H9 (cell line): Measurements from ENCODE around the gene PID1. TPM values are rescaled to one million over a fixed set of nuclear protein-coding genes. Genes with fewer than 3 reads are reported as not detected.

Experiments used
- DNase-seq: peaks from one replicate; pipeline ENCODE4 v3.0.0-alpha.2; 2017
- H2AFZ ChIP-seq: one replicate; pipeline ENCODE4 v1.6.1; 2013; ENCODE audit warnings: mild to moderate bottlenecking, low read length, control low read depth, moderate library complexity
- H2AK5ac ChIP-seq: 2 replicates; pipeline ENCODE4 v1.6.1; 2013; ENCODE audit warnings: low read length, control low read depth, mixed read lengths; ENCODE audit not compliant: insufficient read length
- H2BK120ac ChIP-seq: one replicate; pipeline ENCODE4 v1.6.1; 2013; ENCODE audit warnings: low read depth, mild to moderate bottlenecking, low read length, control low read depth, inconsistent platforms; ENCODE audit not compliant: poor library complexity, severe bottlenecking
- H2BK12ac ChIP-seq: 2 replicates; pipeline ENCODE4 v1.6.1; 2013; ENCODE audit warnings: low read length, control low read depth, mixed read lengths, low read depth; ENCODE audit not compliant: insufficient read length
- H2BK15ac ChIP-seq: 2 replicates; pipeline ENCODE4 v1.6.1; 2013; ENCODE audit warnings: low read depth, low read length, control low read depth
- H2BK20ac ChIP-seq: one replicate; pipeline ENCODE4 v1.6.1; 2013; ENCODE audit warnings: low read depth, mild to moderate bottlenecking, low read length, control low read depth, inconsistent platforms; ENCODE audit not compliant: poor library complexity, severe bottlenecking
- H2BK5ac ChIP-seq: 2 replicates; pipeline ENCODE4 v1.6.1; 2013; ENCODE audit warnings: low read length, control low read depth, mixed read lengths; ENCODE audit not compliant: insufficient read length
- H3K14ac ChIP-seq: 2 replicates; pipeline ENCODE4 v1.6.1; 2013; ENCODE audit warnings: low read length, control low read depth; ENCODE audit not compliant: insufficient read depth
- H3K18ac ChIP-seq: 2 replicates; pipeline ENCODE4 v1.6.1; 2013; ENCODE audit warnings: low read depth, mild to moderate bottlenecking, mixed read lengths, low read length, control low read depth; ENCODE audit not compliant: insufficient read length
- H3K23ac ChIP-seq: 2 replicates; pipeline ENCODE4 v1.6.1; 2013; ENCODE audit warnings: low read length, control low read depth, mixed read lengths, low read depth; ENCODE audit not compliant: insufficient read length
- H3K23me2 ChIP-seq: 2 replicates; pipeline ENCODE4 v1.6.1; 2013; ENCODE audit warnings: low read depth, mild to moderate bottlenecking, mixed read lengths, low read length, control low read depth; ENCODE audit not compliant: insufficient read length, poor library complexity, severe bottlenecking
- H3K27ac ChIP-seq: 2 replicates; pipeline ENCODE4 v1.5.1; 2013; ENCODE audit warnings: low read length, control low read depth, mixed read lengths, low read depth; ENCODE audit not compliant: insufficient read length
- H3K27me3 ChIP-seq: 2 replicates; pipeline ENCODE4 v1.6.1; 2013; ENCODE audit warnings: low read length, control low read depth, inconsistent platforms; ENCODE audit not compliant: insufficient read depth
- H3K4ac ChIP-seq: 2 replicates; pipeline ENCODE4 v1.6.1; 2013; ENCODE audit warnings: low read depth, mild to moderate bottlenecking, control low read depth, inconsistent platforms, low read length, moderate library complexity
- H3K4me1 ChIP-seq: 2 replicates; pipeline ENCODE4 v1.6.1; 2013; ENCODE audit warnings: low read length, control low read depth, inconsistent platforms; ENCODE audit not compliant: insufficient read depth
- H3K4me2 ChIP-seq: 2 replicates; pipeline ENCODE4 v1.6.1; 2013; ENCODE audit warnings: low read length, control low read depth, mixed read lengths; ENCODE audit not compliant: insufficient read length, insufficient read depth
- H3K56ac ChIP-seq: 2 replicates; pipeline ENCODE4 v1.6.1; 2013; ENCODE audit warnings: low read depth, mild to moderate bottlenecking, mixed read lengths, low read length, control low read depth; ENCODE audit not compliant: insufficient read length
- H3K79me1 ChIP-seq: 2 replicates; pipeline ENCODE4 v1.6.1; 2013; ENCODE audit warnings: low read depth, mild to moderate bottlenecking, moderate library complexity, low read length, control low read depth, inconsistent platforms; ENCODE audit not compliant: insufficient read depth, poor library complexity, severe bottlenecking
- H3K79me2 ChIP-seq: 2 replicates; pipeline ENCODE4 v1.6.1; 2013; ENCODE audit warnings: low read length, control low read depth, inconsistent platforms; ENCODE audit not compliant: insufficient read depth
- H3K9ac ChIP-seq: 2 replicates; pipeline ENCODE4 v1.6.1; 2013; ENCODE audit warnings: low read length, control low read depth, mixed read lengths; ENCODE audit not compliant: insufficient read length; ENCODE audit errors: extremely low read depth
- H3K9me3 ChIP-seq: one replicate; pipeline ENCODE4 v1.6.1; 2013; ENCODE audit warnings: low read depth, low read length, inconsistent platforms; ENCODE audit not compliant: control insufficient read depth
- H3T11ph ChIP-seq: one replicate; pipeline ENCODE4 v1.6.1; 2013; ENCODE audit warnings: mild to moderate bottlenecking, low read length, control low read depth, inconsistent platforms
- H4K20me1 ChIP-seq: one replicate; pipeline ENCODE4 v1.6.1; 2013; ENCODE audit not compliant: control insufficient read depth, insufficient read length, insufficient read depth
- H4K5ac ChIP-seq: 2 replicates; pipeline ENCODE4 v1.6.1; 2013; ENCODE audit warnings: low read depth, mild to moderate bottlenecking, mixed read lengths, low read length, control low read depth; ENCODE audit not compliant: insufficient read length
- H4K8ac ChIP-seq: replicated peaks from 2 replicates; pipeline ENCODE4 v1.6.1; 2013; ENCODE audit warnings: low read length, control low read depth, mixed read lengths, low read depth; ENCODE audit not compliant: insufficient read length
- H4K91ac ChIP-seq: 2 replicates; pipeline ENCODE4 v1.6.1; 2013; ENCODE audit warnings: low read depth, mild to moderate bottlenecking, moderate library complexity, mixed read lengths, low read length, control low read depth; ENCODE audit not compliant: insufficient read length
- H3K27ac Mint-ChIP-seq, 3 experiments: 2 replicates in 2 of 3; 3 replicates in 1 of 3; pipeline ENCODE4 v1.8.0; 2020 to 2021; ENCODE audit warnings: mixed read lengths in 3 of 3, mild to moderate bottlenecking in 1 of 3, moderate library complexity in 1 of 3
- H3K27me3 Mint-ChIP-seq: 2 replicates; pipeline ENCODE4 v1.8.0; 2021; ENCODE audit warnings: low read depth, mild to moderate bottlenecking, moderate library complexity, mixed read lengths
- H3K36me3 Mint-ChIP-seq, 3 experiments: 2 replicates in 2 of 3; 3 replicates in 1 of 3; pipeline ENCODE4 v1.8.0; 2020 to 2021; ENCODE audit warnings: low read depth in 3 of 3, mixed read lengths in 3 of 3; ENCODE audit not compliant: insufficient read depth in 1 of 3
- H3K4me1 Mint-ChIP-seq, 2 experiments: 2 replicates each; pipeline ENCODE4 v1.8.0; 2020; ENCODE audit warnings: mixed read lengths in 2 of 2
- H3K4me3 Mint-ChIP-seq, 2 experiments: 2 replicates in 1 of 2; 3 replicates in 1 of 2; pipeline ENCODE4 v1.8.0; 2020 to 2021; ENCODE audit warnings: mild to moderate bottlenecking in 2 of 2, mixed read lengths in 2 of 2, moderate library complexity in 1 of 2
- H3K9me3 Mint-ChIP-seq, 2 experiments: 2 replicates in 1 of 2; 3 replicates in 1 of 2; pipeline ENCODE4 v1.8.0; 2020; ENCODE audit warnings: mild to moderate bottlenecking in 2 of 2, mixed read lengths in 2 of 2, moderate library complexity in 1 of 2
- WGBS: extraction: QIAGEN DNeasy Blood & Tissue Kit; methylation state at CpG from one replicate; pipeline ENCODE4 v1.1.7; 2013; ENCODE audit warnings: missing lambda C conversion rate, low lambda C conversion rate, mixed read lengths; ENCODE audit not compliant: insufficient read length; ENCODE audit errors: extremely low coverage; 5-methylcytosine and 5-hydroxymethylcytosine counted together
- total RNA-seq: library from RNA; stranded (reverse); gene quantifications from 2 replicates; pipeline ENCODE4 v1.2.1, GENCODE V29; 2021
- TF ChIP-seq, protein P1 (sequence below): fragments of 200-600 bp; sonication (generic); conservative IDR thresholded peaks from 3 replicates; pipeline ENCODE4 v1.8.0; 2021; ENCODE audit warnings: antibody characterized with exemption, mild to moderate bottlenecking

The PID1 gene
- total RNA-seq, 1 experiment from 2014 or later: 1.4 TPM

DNA sequence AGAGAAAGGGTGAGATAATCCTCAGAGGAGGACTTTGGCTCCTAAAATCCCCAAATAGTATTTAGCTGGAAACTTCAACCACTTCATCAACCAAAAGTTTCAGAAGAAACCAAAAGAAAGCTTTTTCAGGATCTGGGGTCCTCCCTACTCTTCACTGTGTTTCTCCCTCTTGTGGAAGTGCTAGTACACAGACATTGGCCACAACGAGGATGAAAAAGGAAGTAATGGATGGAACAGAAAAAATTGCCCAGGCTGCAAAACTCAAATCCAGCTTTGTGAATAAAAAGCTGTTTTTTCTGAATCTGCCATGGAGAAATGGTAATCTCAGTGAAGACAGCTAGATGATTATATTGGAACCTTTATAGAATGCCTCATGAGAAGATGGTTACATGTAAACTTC lies 4.0 kb downstream of the PID1 start:
- H3K4ac ChIP-seq: no peak overlapping the region
- H4K8ac ChIP-seq: no peak overlapping the region
- no peak overlapping the region for H3T11ph ChIP-seq
- H3K9me3 Mint-ChIP-seq: no peaks in the 10 kb centered on the region
- H3K79me1 ChIP-seq: no peaks in the 10 kb centered on the region
- peaks cover 26% of the 10 kb centered on the region for H3K27me3 Mint-ChIP-seq
- H2AK5ac ChIP-seq: no peak overlapping the region
- no peak overlapping the region for H2BK20ac ChIP-seq
- no peaks in the 10 kb centered on the region; the same call in 1 of the 2 replicates for H3K4me1 ChIP-seq
- H3K36me3 Mint-ChIP-seq: no peaks in the 10 kb centered on the region
- H2BK12ac ChIP-seq: no peak overlapping the region
- H3K56ac ChIP-seq: no peak overlapping the region
- H3K9ac ChIP-seq: no peak overlapping the region
- no peaks in the 10 kb centered on the region for H3K9me3 ChIP-seq
- H4K20me1 ChIP-seq: no peaks in the 10 kb centered on the region
- H3K23me2 ChIP-seq: peaks cover 5% of the 10 kb centered on the region
- TF ChIP-seq, protein P1, sequence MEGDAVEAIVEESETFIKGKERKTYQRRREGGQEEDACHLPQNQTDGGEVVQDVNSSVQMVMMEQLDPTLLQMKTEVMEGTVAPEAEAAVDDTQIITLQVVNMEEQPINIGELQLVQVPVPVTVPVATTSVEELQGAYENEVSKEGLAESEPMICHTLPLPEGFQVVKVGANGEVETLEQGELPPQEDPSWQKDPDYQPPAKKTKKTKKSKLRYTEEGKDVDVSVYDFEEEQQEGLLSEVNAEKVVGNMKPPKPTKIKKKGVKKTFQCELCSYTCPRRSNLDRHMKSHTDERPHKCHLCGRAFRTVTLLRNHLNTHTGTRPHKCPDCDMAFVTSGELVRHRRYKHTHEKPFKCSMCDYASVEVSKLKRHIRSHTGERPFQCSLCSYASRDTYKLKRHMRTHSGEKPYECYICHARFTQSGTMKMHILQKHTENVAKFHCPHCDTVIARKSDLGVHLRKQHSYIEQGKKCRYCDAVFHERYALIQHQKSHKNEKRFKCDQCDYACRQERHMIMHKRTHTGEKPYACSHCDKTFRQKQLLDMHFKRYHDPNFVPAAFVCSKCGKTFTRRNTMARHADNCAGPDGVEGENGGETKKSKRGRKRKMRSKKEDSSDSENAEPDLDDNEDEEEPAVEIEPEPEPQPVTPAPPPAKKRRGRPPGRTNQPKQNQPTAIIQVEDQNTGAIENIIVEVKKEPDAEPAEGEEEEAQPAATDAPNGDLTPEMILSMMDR: no peak
- H2BK5ac ChIP-seq: no peak overlapping the region
- no peaks in the 10 kb centered on the region; the same call in none of the 2 replicates for H3K27me3 ChIP-seq
- H3K79me2 ChIP-seq: no peaks in the 10 kb centered on the region
- H4K91ac ChIP-seq: no peak overlapping the region
- H3K27ac Mint-ChIP-seq: no peak overlapping the region
- no CpG with 5 or more reads among the region's 1 CpG for WGBS
- no peak overlapping the region for H3K18ac ChIP-seq
- no peak overlapping the region for H2BK120ac ChIP-seq
- no peak overlapping the region for H2AFZ ChIP-seq
- H2BK15ac ChIP-seq: no peak overlapping the region
- H3K27ac ChIP-seq: no peak overlapping the region
- no peak overlapping the region for H3K4me2 ChIP-seq
- peaks cover 0 to 5% of the 10 kb centered on the region in 2 experiments; a peak in 1 of 4 replicates for H3K4me1 Mint-ChIP-seq
- DNase-seq: no peak
- H3K23ac ChIP-seq: no peak overlapping the region
- no peak overlapping the region for H3K14ac ChIP-seq
- H4K5ac ChIP-seq: no peak overlapping the region
- no peak overlapping the region for H3K4me3 Mint-ChIP-seq
